GM21390 (cell line): ENCODE results near the gene TNFRSF21.
A peak's percentile ranks its signal among the peaks of the same experiment; 100 is the strongest.

Source experiments
- ATAC-seq: cut with Tn5 transposase; IDR thresholded peaks from one replicate; pipeline ENCODE4 v1.9.1; 2021; ENCODE audit not compliant: unreplicated experiment

The TNFRSF21 gene

GRCh38 chr6:47254051-47254450, 55.7 kb downstream of the TNFRSF21 start:
- ATAC-seq, result no peak

- no peak for ATAC-seq
Measured at GRCh38 chr6:47253136-47253535, 56.6 kb downstream of the TNFRSF21 start.

GRCh38 chr6:47252633-47253032, 57.1 kb downstream of the TNFRSF21 start:
- ATAC-seq, result no peak

GRCh38 chr6:47251396-47251795, 58.3 kb downstream of the TNFRSF21 start:
- ATAC-seq, result no peak

GRCh38 chr6:47250302-47250701, 59.4 kb downstream of the TNFRSF21 start:
- no peak for ATAC-seq

- no peak for ATAC-seq
Measured at GRCh38 chr6:47248446-47248845, 61.3 kb downstream of the TNFRSF21 start.

GRCh38 chr6:47247227-47247797, 62.4 kb downstream of the TNFRSF21 start:
- ATAC-seq, result peak; percentile 48

GRCh38 chr6:47246551-47246950, 63.2 kb downstream of the TNFRSF21 start:
- no peak for ATAC-seq

GRCh38 chr6:47245745-47246371, 63.8 kb downstream of the TNFRSF21 start:
- no peak for ATAC-seq

GRCh38 chr6:47242483-47243386, 67.0 kb downstream of the TNFRSF21 start:
- peak; percentile 94 for ATAC-seq

- ATAC-seq, result no peak
Measured at GRCh38 chr6:47241742-47242482, 67.8 kb downstream of the TNFRSF21 start.

GRCh38 chr6:47240277-47240890, 69.3 kb downstream of the TNFRSF21 start:
- ATAC-seq, result no peak

- no peak for ATAC-seq
Measured at GRCh38 chr6:47239546-47239945, 70.2 kb downstream of the TNFRSF21 start.

- no peak for ATAC-seq
Measured at GRCh38 chr6:47238456-47238995, 71.2 kb downstream of the TNFRSF21 start.

- ATAC-seq, result no peak
Measured at GRCh38 chr6:47237196-47237595, 72.5 kb downstream of the TNFRSF21 start.

GRCh38 chr6:47235964-47236760, 73.5 kb downstream of the TNFRSF21 start:
- no peak for ATAC-seq

GRCh38 chr6:47235421-47235820, 74.3 kb downstream of the TNFRSF21 start:
- ATAC-seq, result no peak

- ATAC-seq, result no peak
Measured at GRCh38 chr6:47234266-47234933, 75.3 kb downstream of the TNFRSF21 start.

- no peak for ATAC-seq
Measured at GRCh38 chr6:47231151-47231550, 78.6 kb downstream of the TNFRSF21 start.
